ENCODE results near the gene FAM13A. TPM values are rescaled to one million over a fixed set of nuclear protein-coding genes. Genes with fewer than 3 reads are reported as not detected.

FAM13A gene
- total and polyA plus RNA-seq, 2 donors (not counting 1 experiment from before 2014, with no cell fraction given), result 0.51 to 2.1 TPM

DNA sequence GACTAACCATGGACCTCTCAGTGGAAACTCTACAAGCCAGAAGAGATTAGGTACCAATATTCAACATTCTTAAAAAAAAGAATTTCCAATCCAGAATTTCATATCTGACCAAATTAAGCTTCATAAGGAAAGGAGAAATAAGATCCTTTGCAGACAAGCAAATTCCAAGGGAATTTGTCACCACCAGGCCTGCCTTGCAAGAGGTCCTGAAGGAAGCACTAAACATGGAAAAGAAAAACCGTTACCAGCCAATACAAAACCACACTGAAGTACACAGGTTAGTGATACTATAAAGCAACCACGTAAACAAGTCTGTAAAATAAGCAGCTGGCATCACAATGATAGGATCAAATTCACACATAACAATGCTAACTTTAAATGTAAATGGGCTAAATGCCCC, 156.6 kb downstream of the FAM13A start:
- Mint-ChIP-seq H3K9me3 (ENCODE audit: insufficient read depth) (peaks cover 2% of the 10 kb centered on the region), H3K27ac (no peak overlapping the region), H3K4me3 (no peak overlapping the region), H3K4me1 (no peaks in the 10 kb centered on the region), H3K27me3 (no peaks in the 10 kb centered on the region)
- Histone ChIP-seq H3K36me3 (replicated peaks in 1 of 2; ENCODE audit: control extremely low read depth in 1 of 2, control insufficient read depth in 1 of 2, extremely low read depth in 1 of 2, insufficient read depth in 2 of 2, low read length in 1 of 2) (no peaks in the 10 kb centered on the region), H3K9ac (ENCODE audit: low read length) (no peak overlapping the region), H4K20me1 (ENCODE audit: control insufficient read depth, insufficient read depth, low read length, poor library complexity, severe bottlenecking) (no peaks in the 10 kb centered on the region), H3K4me3 (ENCODE audit: control extremely low read depth in 1 of 5, extremely low read depth in 1 of 5, insufficient read depth in 1 of 5, low read depth in 2 of 5, low read length in 4 of 5) (no peak overlapping the region), H3K9me3 (ENCODE audit: control extremely low read depth in 1 of 3, control insufficient read depth in 2 of 3, insufficient read depth in 1 of 3, low read length in 2 of 3) (peaks cover 0 to 2% (median 0%) of the 10 kb centered on the region in 3 donors), H3K27ac (ENCODE audit: low read length in 2 of 2) (no peak overlapping the region), H3K79me2 (ENCODE audit: control insufficient read depth, insufficient read depth, low read length) (no peaks in the 10 kb centered on the region), H3K4me1 (ENCODE audit: control insufficient read depth in 2 of 2, insufficient read depth in 2 of 2, low read length in 2 of 2) (no peaks in the 10 kb centered on the region), H2AFZ (ENCODE audit: insufficient read depth, low read depth, low read length, poor library complexity, severe bottlenecking) (no peak overlapping the region), H3K4me2 (replicated peaks; ENCODE audit: low read depth, low read length, poor library complexity, severe bottlenecking) (no peak overlapping the region), H3K27me3 (replicated peaks in 1 of 4; ENCODE audit: control extremely low read depth in 1 of 4, control insufficient read depth in 3 of 4, insufficient read depth in 4 of 4, low read length in 3 of 4) (no peaks in the 10 kb centered on the region)
- POLR2A ChIA-PET, result no interaction called here
- DNase-seq (no peak), ATAC-seq (ENCODE audit: low read depth) (no peak)
- CTCF ChIA-PET, result no interaction called here
- TF ChIP-seq EZH2 (IDR thresholded peaks at IDR 0.05; ENCODE audit: borderline replicate concordance, insufficient read depth, low read depth, low read length, poor library complexity, severe bottlenecking), result no peak
- TF ChIP-seq, protein P1, sequence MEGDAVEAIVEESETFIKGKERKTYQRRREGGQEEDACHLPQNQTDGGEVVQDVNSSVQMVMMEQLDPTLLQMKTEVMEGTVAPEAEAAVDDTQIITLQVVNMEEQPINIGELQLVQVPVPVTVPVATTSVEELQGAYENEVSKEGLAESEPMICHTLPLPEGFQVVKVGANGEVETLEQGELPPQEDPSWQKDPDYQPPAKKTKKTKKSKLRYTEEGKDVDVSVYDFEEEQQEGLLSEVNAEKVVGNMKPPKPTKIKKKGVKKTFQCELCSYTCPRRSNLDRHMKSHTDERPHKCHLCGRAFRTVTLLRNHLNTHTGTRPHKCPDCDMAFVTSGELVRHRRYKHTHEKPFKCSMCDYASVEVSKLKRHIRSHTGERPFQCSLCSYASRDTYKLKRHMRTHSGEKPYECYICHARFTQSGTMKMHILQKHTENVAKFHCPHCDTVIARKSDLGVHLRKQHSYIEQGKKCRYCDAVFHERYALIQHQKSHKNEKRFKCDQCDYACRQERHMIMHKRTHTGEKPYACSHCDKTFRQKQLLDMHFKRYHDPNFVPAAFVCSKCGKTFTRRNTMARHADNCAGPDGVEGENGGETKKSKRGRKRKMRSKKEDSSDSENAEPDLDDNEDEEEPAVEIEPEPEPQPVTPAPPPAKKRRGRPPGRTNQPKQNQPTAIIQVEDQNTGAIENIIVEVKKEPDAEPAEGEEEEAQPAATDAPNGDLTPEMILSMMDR (IDR thresholded peaks at IDR 0.05), result no peak
- intact Hi-C loops (cut with micrococcal nuclease), result no loop called here
- 20% methylated on average over 1 of the region's 2 CpGs for WGBS (ENCODE audit: insufficient coverage)

DNA sequence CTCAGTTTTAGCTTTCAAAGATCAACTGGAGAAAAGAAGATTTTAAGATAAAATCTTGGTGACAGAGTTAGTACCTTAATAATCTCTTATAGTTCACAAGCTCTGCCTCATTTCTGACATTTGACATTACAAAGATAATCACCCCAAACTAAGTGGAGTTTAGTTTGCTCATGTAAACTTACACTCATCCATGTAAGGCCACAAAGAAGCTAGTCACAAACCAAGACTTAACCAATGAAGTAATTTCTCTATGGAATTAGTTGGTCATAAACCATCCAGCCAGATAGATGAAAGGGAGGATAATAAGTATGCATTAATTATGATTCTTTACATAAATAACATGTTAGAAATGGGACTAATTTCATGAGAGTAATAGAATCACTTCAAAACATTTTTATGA, 159.2 kb downstream of the FAM13A start:
- peaks cover 2% of the 10 kb centered on the region for H3K9me3 Mint-ChIP-seq (ENCODE audit: insufficient read depth)

More for the DNA sequence above, 159.2 kb downstream of the FAM13A start:
- no peaks in the 10 kb centered on the region for H3K79me2 ChIP-seq (ENCODE audit: control insufficient read depth, insufficient read depth, low read length)
- H3K27me3 ChIP-seq (replicated peaks in 1 of 4; ENCODE audit: control extremely low read depth in 1 of 4, control insufficient read depth in 3 of 4, insufficient read depth in 4 of 4, low read length in 3 of 4), result no peaks in the 10 kb centered on the region
- Mint-ChIP-seq H3K27me3 (no peaks in the 10 kb centered on the region), H3K4me3 (no peak overlapping the region), H3K27ac (no peak overlapping the region), H3K4me1 (no peaks in the 10 kb centered on the region)
- no peak overlapping the region for H3K27ac ChIP-seq (ENCODE audit: low read length in 2 of 2)
- ChIA-PET CTCF (interaction anchor here (0.5 kb wide), 1 partner anchor 748 kb away, joined by 3 read pairs; no protein-coding TSS in a partner anchor), POLR2A (no interaction called here)
- H2AFZ ChIP-seq (ENCODE audit: insufficient read depth, low read depth, low read length, poor library complexity, severe bottlenecking), result no peak overlapping the region
- H3K9me3 ChIP-seq (ENCODE audit: control extremely low read depth in 1 of 3, control insufficient read depth in 2 of 3, insufficient read depth in 1 of 3, low read length in 2 of 3), result peaks cover 0 to 2% (median 1%) of the 10 kb centered on the region in 3 donors
- no peak for TF ChIP-seq EZH2 (IDR thresholded peaks at IDR 0.05; ENCODE audit: borderline replicate concordance, insufficient read depth, low read depth, low read length, poor library complexity, severe bottlenecking)
- TF ChIP-seq, protein P1 (IDR thresholded peaks at IDR 0.05), result no peak
- ATAC-seq (ENCODE audit: low read depth) (no peak), DNase-seq (no peak)
- no peak overlapping the region for H3K4me2 ChIP-seq (replicated peaks; ENCODE audit: low read depth, low read length, poor library complexity, severe bottlenecking)
- no peaks in the 10 kb centered on the region for H3K36me3 ChIP-seq (replicated peaks in 1 of 2; ENCODE audit: control extremely low read depth in 1 of 2, control insufficient read depth in 1 of 2, extremely low read depth in 1 of 2, insufficient read depth in 2 of 2, low read length in 1 of 2)
- no peaks in the 10 kb centered on the region for H3K4me1 ChIP-seq (ENCODE audit: control insufficient read depth in 2 of 2, insufficient read depth in 2 of 2, low read length in 2 of 2)
- H3K4me3 ChIP-seq (ENCODE audit: control extremely low read depth in 1 of 5, extremely low read depth in 1 of 5, insufficient read depth in 1 of 5, low read depth in 2 of 5, low read length in 4 of 5), result no peak overlapping the region
- no peak overlapping the region for H3K9ac ChIP-seq (ENCODE audit: low read length)
- intact Hi-C loops (cut with micrococcal nuclease), result no loop called here
- H4K20me1 ChIP-seq (ENCODE audit: control insufficient read depth, insufficient read depth, low read length, poor library complexity, severe bottlenecking), result no peaks in the 10 kb centered on the region
